OCI-LY3 (cell line): Measurements from ENCODE around the gene EFCAB11.
A peak's percentile ranks its signal among the peaks of the same experiment; 100 is the strongest.

Source experiments
- EZH2phosphoT487 ChIP-seq: fragments of 200-600 bp; shearing (Covaris generic); IDR thresholded peaks from 2 replicates; pipeline ENCODE4 v1.6.1; 2018; ENCODE audit warnings: antibody characterized with exemption, mixed run types, low read depth
- TF ChIP-seq, protein P1 (sequence below): fragments of 200-600, 300-600 bp; sonication (generic); IDR thresholded peaks from 2 replicates; pipeline ENCODE4 v1.5.1; 2014; ENCODE audit warnings: antibody characterized with exemption, low read length, low read depth

DNA sequence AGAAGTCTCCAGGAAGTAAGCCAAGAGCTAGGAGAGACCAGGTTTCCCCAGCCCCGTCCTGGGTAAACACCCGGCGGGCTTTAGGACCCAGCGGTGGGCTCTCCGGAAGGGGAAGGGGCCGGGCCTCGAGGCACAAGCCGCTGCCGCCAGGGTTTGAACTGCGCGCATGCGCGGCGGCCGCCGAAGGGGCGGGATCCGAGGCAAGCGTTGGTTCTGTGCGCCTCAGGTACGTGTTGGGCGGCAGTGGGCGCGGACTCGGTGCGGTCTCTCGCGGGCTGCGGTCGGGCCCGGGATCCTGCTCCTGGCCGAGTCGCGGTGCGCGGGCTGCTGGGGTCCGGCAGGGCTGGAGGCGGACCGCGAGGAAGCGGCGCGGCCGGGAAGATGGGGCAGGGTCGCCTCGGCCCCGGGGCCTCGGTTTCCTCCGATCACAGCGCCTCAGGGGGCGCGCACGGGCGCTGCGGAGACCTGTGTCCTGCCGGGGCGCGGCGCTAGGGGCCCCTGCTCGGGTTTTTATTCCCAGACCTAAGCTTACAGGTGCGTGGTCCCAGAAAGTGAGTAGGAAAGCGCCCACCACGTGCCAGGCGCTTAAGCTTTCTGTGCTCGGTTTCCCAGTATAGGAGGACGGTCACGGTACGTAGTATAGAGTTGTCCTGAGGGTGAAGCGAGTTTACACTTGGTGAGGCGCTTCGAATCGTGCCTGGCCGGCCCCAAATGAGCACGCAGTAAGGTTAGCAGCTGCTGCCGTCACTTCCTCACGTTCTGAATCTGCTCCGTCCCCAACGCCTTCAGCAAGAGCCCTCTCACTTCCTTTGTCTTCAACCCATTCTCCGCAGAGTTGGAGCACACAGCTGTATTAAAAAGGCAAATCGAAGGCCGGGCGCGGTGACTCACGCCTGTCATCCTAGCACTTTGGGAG lies 1.5 kb upstream of the EFCAB11 start, which contains the start of gene TDP1:
- TF ChIP-seq, protein P1, sequence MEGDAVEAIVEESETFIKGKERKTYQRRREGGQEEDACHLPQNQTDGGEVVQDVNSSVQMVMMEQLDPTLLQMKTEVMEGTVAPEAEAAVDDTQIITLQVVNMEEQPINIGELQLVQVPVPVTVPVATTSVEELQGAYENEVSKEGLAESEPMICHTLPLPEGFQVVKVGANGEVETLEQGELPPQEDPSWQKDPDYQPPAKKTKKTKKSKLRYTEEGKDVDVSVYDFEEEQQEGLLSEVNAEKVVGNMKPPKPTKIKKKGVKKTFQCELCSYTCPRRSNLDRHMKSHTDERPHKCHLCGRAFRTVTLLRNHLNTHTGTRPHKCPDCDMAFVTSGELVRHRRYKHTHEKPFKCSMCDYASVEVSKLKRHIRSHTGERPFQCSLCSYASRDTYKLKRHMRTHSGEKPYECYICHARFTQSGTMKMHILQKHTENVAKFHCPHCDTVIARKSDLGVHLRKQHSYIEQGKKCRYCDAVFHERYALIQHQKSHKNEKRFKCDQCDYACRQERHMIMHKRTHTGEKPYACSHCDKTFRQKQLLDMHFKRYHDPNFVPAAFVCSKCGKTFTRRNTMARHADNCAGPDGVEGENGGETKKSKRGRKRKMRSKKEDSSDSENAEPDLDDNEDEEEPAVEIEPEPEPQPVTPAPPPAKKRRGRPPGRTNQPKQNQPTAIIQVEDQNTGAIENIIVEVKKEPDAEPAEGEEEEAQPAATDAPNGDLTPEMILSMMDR: peak; percentile 22; the same call in 1 of the 2 replicates
- no peak for TF ChIP-seq EZH2phosphoT487
